HG03520 (cell line): ENCODE measurements around the gene GRIN2A.

ENCODE experiments used
- ATAC-seq: cut with Tn5 transposase; IDR thresholded peaks from one replicate; pipeline ENCODE4 v1.9.1; 2021; ENCODE audit warnings: mild to moderate bottlenecking, moderate library complexity; ENCODE audit not compliant: unreplicated experiment

Gene GRIN2A

GRCh38 chr16:9874219-9874618 is 308.0 kb downstream of the GRIN2A start:
- ATAC-seq, result no peak

GRCh38 chr16:9870962-9871361 is 311.3 kb downstream of the GRIN2A start:
- ATAC-seq, result no peak

- no peak for ATAC-seq
Observed at GRCh38 chr16:9869776-9870175, 312.5 kb downstream of the GRIN2A start.

GRCh38 chr16:9868606-9869149 is 313.6 kb downstream of the GRIN2A start:
- ATAC-seq, result no peak

- no peak for ATAC-seq
Observed at GRCh38 chr16:9867176-9867575, 315.1 kb downstream of the GRIN2A start.

GRCh38 chr16:9864461-9864860 is 317.8 kb downstream of the GRIN2A start:
- no peak for ATAC-seq

- no peak for ATAC-seq
Observed at GRCh38 chr16:9862327-9862726, 319.9 kb downstream of the GRIN2A start.

GRCh38 chr16:9860876-9861275 is 321.4 kb downstream of the GRIN2A start:
- ATAC-seq, result no peak

GRCh38 chr16:9859701-9860327 is 322.4 kb downstream of the GRIN2A start:
- ATAC-seq, result no peak

- no peak for ATAC-seq
Observed at GRCh38 chr16:9854675-9855074, 327.6 kb downstream of the GRIN2A start.

GRCh38 chr16:9852003-9852402 is 330.2 kb downstream of the GRIN2A start:
- ATAC-seq, result no peak

- no peak for ATAC-seq
Observed at GRCh38 chr16:9850817-9851216, 331.4 kb downstream of the GRIN2A start.

GRCh38 chr16:9849697-9850245 is 332.5 kb downstream of the GRIN2A start:
- ATAC-seq, result no peak

- ATAC-seq, result no peak
Observed at GRCh38 chr16:9847146-9847545, 335.1 kb downstream of the GRIN2A start.

GRCh38 chr16:9846362-9847099 is 335.7 kb downstream of the GRIN2A start:
- ATAC-seq, result no peak

- no peak for ATAC-seq
Observed at GRCh38 chr16:9845661-9846361, 336.4 kb downstream of the GRIN2A start.

- no peak for ATAC-seq
Observed at GRCh38 chr16:9844361-9844760, 337.9 kb downstream of the GRIN2A start.

GRCh38 chr16:9843424-9844018 is 338.7 kb downstream of the GRIN2A start:
- no peak for ATAC-seq

- no peak for ATAC-seq
Observed at GRCh38 chr16:9840761-9841665, 341.2 kb downstream of the GRIN2A start.

- no peak for ATAC-seq
Observed at GRCh38 chr16:9837481-9837880, 344.7 kb downstream of the GRIN2A start.
